WTC11 (cell line): Measurements from ENCODE around the gene SGTA. TPM values are rescaled to one million over a fixed set of nuclear protein-coding genes. Genes with fewer than 3 reads are reported as not detected.

ENCODE experiments used
- ATAC-seq: fragments of 200-7000 bp; cut with Tn5 transposase; 2 replicates; pipeline ENCODE4 v1.10.0; 2021; ENCODE audit warnings: mild to moderate bottlenecking, moderate library complexity
- CTCF ChIA-PET: fragments of 300-600 bp; sonication (Branson Sonifier 250); formaldehyde crosslinking; loops from one replicate; lab custom pipeline; 2021; ENCODE audit warnings: antibody characterized with exemption; lab: Charles Lee
- POLR2A ChIA-PET: fragments of 350-600 bp; sonication (Branson Sonifier 250); formaldehyde crosslinking; loops from one replicate; lab custom pipeline; 2021; ENCODE audit warnings: antibody characterized with exemption; lab: Charles Lee
- DNase-seq: peaks from one replicate; pipeline ENCODE4 v3.0.0; 2021; ENCODE audit warnings: low spot score
- H3K27ac Mint-ChIP-seq: 2 replicates; pipeline ENCODE4 v1.8.0; 2021; ENCODE audit warnings: mixed read lengths
- H3K27me3 Mint-ChIP-seq: 2 replicates; pipeline ENCODE4 v1.8.0; 2021; ENCODE audit warnings: low read depth, mild to moderate bottlenecking, moderate library complexity, mixed read lengths
- H3K36me3 Mint-ChIP-seq: 2 replicates; pipeline ENCODE4 v1.8.0; 2021; ENCODE audit warnings: mixed read lengths
- H3K4me1 Mint-ChIP-seq: 2 replicates; pipeline ENCODE4 v1.8.0; 2022; ENCODE audit warnings: mixed read lengths
- H3K4me3 Mint-ChIP-seq: 2 replicates; pipeline ENCODE4 v1.8.0; 2021; ENCODE audit warnings: mild to moderate bottlenecking, moderate library complexity, mixed read lengths
- H3K9me3 Mint-ChIP-seq: 2 replicates; pipeline ENCODE4 v1.8.0; 2021; ENCODE audit warnings: mixed read lengths
- CREB1 ChIP-seq: sonication (generic); formaldehyde crosslinking; IDR thresholded peaks from 2 replicates; pipeline ENCODE4 v1.8.0; 2023; ENCODE audit warnings: mild to moderate bottlenecking, missing genetic modification reagents
- FOXP1 ChIP-seq: sonication (generic); formaldehyde crosslinking; IDR thresholded peaks from 2 replicates; pipeline ENCODE4 v1.8.0; 2022; ENCODE audit warnings: missing genetic modification reagents, mild to moderate bottlenecking, moderate library complexity, borderline replicate concordance
- GTF2I ChIP-seq: fragments of 250-450 bp; sonication (Bioruptor Pico); conservative IDR thresholded peaks from 2 replicates; pipeline ENCODE4 v1.4.0; 2021; ENCODE audit warnings: mild to moderate bottlenecking
- HMGA2 ChIP-seq: fragments of 250-450 bp; sonication (Bioruptor Pico); IDR thresholded peaks from 2 replicates; pipeline ENCODE4 v1.4.0; 2021; ENCODE audit warnings: mild to moderate bottlenecking, moderate library complexity
- IRF2 ChIP-seq: sonication (generic); formaldehyde crosslinking; IDR thresholded peaks from 2 replicates; pipeline ENCODE4 v1.8.0; 2022; ENCODE audit warnings: low read depth, missing genetic modification reagents, borderline replicate concordance
- RELA ChIP-seq: sonication (generic); formaldehyde crosslinking; IDR thresholded peaks from 2 replicates; pipeline ENCODE4 v1.8.1; 2022; ENCODE audit warnings: missing genetic modification reagents, mild to moderate bottlenecking, borderline replicate concordance
- TP53 ChIP-seq: sonication (generic); formaldehyde crosslinking; IDR thresholded peaks from 2 replicates; pipeline ENCODE4 v1.8.1; 2023; ENCODE audit warnings: mild to moderate bottlenecking, missing genetic modification reagents
- ZNF263 ChIP-seq: sonication (generic); formaldehyde crosslinking; IDR thresholded peaks from 2 replicates; pipeline ENCODE4 v1.8.1; 2022; ENCODE audit warnings: low read depth, mild to moderate bottlenecking, moderate library complexity, missing genetic modification reagents
- total RNA-seq: library from RNA; stranded (reverse); gene quantifications from 3 replicates; pipeline ENCODE4 v1.2.3, GENCODE V29; 2021
- TF ChIP-seq, protein P1 (sequence below): sonication (generic); formaldehyde crosslinking; IDR thresholded peaks from 2 replicates; pipeline ENCODE4 v1.8.1; 2022; ENCODE audit warnings: missing genetic modification reagents, borderline replicate concordance
- TF ChIP-seq, protein P2 (sequence below): sonication (generic); formaldehyde crosslinking; IDR thresholded peaks from 2 replicates; pipeline ENCODE4 v1.8.1; 2023; ENCODE audit warnings: mild to moderate bottlenecking, moderate library complexity, missing genetic modification reagents
- TF ChIP-seq, protein P3 (sequence below): fragments of 250-450 bp; sonication (Bioruptor Pico); conservative IDR thresholded peaks from 2 replicates; pipeline ENCODE4 v1.9.0; 2021; ENCODE audit warnings: mild to moderate bottlenecking
- TF ChIP-seq, protein P4 (sequence below): fragments of 250-450 bp; sonication (Bioruptor Pico); IDR thresholded peaks from 2 replicates; pipeline ENCODE4 v1.9.0; 2021; ENCODE audit warnings: mild to moderate bottlenecking
- TF ChIP-seq, protein P5 (sequence below): sonication (generic); formaldehyde crosslinking; IDR thresholded peaks from 2 replicates; pipeline ENCODE4 v1.8.1; 2022; ENCODE audit warnings: mild to moderate bottlenecking, moderate library complexity, missing genetic modification reagents

SGTA gene
- total RNA-seq, 1 experiment from 2014 or later = 91.2 TPM

DNA sequence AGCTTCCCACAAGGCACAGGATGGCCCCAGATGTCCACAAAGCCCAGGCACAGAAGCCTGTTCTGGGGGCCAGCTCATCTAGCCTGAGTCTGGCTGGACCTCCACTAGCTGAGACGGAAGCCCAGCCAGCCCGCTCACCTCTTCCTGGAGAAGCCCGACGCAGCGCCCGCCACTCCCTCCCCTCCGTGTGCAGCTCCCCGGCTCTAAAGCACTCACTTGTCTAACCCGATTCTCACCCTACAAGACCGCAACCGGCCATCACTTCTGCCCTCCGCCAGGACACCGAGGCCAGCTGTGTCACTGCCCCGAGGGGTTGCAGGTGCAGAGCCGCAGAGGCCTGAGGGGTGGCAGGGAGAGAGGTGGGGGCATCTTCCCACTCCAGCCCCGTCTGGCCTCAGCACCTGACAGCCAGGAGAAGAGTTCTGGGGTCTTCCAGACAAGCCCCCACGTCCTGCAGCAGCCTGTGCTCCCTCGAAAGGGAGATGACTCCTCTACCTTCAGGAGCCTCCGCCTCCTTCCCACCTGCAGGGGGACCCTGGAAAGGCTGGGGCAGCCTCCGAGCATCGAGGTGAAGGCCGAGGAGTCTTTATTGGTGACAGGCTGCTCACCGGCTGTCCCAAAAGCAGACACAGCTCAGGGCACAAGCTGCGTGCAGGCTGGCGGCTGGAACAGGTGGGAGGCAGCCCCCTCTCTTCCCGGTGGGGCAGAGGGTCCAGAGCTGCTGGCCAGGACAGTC lies 56.0 kb downstream of the SGTA start:
- Mint-ChIP-seq H3K27ac (no peak overlapping the region), H3K36me3 (no peaks in the 10 kb centered on the region), H3K27me3 (peaks cover 5% of the 10 kb centered on the region; the same call in 1 of the 2 replicates), H3K4me1 (0 out of 2 replicates have a peak, but pooled peaks cover 3% of the 10 kb centered on the region), H3K4me3 (no peak overlapping the region; the same call in 1 of the 2 replicates), H3K9me3 (no peaks in the 10 kb centered on the region)
- CTCF ChIA-PET = interaction anchor here (0.6 to 2.6 kb wide), 9 partner anchors 22 to 845 kb away, joined by 3 to 10 read pairs (median 3); partner anchors contain the start of gene SGTA
- DNase-seq = peak; percentile 34
- POLR2A ChIA-PET = no interaction called here
- TF ChIP-seq IRF2 (no peak), FOXP1 (CRISPR knock-in tag) (no peak), HMGA2 (CRISPR knock-in tag) (no peak), RELA (CRISPR knock-in tag) (no peak), ZNF263 (CRISPR knock-in tag) (0 out of 2 replicates have a peak, but pooled peaks have one; percentile 28)
- TF ChIP-seq, protein P1, sequence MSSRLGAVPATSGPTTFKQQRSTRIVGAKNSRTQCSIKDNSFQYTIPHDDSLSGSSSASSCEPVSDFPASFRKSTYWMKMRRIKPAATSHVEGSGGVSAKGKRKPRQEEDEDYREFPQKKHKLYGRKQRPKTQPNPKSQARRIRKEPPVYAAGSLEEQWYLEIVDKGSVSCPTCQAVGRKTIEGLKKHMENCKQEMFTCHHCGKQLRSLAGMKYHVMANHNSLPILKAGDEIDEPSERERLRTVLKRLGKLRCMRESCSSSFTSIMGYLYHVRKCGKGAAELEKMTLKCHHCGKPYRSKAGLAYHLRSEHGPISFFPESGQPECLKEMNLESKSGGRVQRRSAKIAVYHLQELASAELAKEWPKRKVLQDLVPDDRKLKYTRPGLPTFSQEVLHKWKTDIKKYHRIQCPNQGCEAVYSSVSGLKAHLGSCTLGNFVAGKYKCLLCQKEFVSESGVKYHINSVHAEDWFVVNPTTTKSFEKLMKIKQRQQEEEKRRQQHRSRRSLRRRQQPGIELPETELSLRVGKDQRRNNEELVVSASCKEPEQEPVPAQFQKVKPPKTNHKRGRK (CRISPR knock-in tag) = no peak
- ATAC-seq = peak; percentile 42

DNA sequence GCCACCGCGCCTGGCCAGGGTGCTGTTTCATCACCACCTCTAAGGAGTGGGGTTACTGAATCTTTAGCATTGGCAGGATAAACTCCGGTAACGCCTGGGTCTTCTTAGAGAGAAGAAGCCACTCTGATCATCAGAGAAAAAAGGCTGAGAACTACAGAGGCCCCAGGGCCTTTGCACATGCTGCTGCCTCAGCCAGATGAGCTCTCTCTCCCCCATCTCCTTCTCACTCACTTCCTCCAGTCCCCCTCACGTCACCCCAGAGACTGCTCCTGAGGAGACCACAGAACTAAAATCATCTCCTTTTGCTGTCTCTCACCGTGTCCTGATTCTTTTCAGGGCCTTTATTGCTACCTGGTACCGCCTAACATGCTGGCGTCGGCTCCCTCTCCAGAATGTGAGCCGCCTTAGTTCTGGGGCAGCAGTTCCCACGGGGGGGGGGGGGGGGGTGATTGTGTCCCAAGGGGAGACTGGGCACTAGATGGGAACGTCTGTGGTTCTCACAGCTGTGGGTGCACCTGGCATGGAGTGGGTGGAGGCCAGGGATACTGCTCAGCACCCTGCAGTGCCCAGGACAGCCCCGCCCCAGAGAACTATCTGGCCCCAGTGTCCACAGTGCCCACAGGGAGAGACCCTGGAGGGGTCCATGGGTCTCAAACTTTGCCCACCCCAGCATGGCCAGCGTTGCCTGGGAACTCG lies 56.8 kb downstream of the SGTA start:
- H3K4me1 Mint-ChIP-seq = 0 out of 2 replicates have a peak, but pooled peaks cover 3% of the 10 kb centered on the region
- H3K36me3 Mint-ChIP-seq = no peaks in the 10 kb centered on the region
- no peak overlapping the region for H3K27ac Mint-ChIP-seq
- H3K27me3 Mint-ChIP-seq = peaks cover 5% of the 10 kb centered on the region; the same call in 1 of the 2 replicates
- TF ChIP-seq, protein P2, sequence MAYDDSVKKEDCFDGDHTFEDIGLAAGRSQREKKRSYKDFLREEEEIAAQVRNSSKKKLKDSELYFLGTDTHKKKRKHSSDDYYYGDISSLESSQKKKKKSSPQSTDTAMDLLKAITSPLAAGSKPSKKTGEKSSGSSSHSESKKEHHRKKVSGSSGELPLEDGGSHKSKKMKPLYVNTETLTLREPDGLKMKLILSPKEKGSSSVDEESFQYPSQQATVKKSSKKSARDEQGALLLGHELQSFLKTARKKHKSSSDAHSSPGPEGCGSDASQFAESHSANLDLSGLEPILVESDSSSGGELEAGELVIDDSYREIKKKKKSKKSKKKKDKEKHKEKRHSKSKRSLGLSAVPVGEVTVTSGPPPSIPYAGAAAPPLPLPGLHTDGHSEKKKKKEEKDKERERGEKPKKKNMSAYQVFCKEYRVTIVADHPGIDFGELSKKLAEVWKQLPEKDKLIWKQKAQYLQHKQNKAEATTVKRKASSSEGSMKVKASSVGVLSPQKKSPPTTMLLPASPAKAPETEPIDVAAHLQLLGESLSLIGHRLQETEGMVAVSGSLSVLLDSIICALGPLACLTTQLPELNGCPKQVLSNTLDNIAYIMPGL (CRISPR knock-in tag) = no peak
- TF ChIP-seq, protein P3, sequence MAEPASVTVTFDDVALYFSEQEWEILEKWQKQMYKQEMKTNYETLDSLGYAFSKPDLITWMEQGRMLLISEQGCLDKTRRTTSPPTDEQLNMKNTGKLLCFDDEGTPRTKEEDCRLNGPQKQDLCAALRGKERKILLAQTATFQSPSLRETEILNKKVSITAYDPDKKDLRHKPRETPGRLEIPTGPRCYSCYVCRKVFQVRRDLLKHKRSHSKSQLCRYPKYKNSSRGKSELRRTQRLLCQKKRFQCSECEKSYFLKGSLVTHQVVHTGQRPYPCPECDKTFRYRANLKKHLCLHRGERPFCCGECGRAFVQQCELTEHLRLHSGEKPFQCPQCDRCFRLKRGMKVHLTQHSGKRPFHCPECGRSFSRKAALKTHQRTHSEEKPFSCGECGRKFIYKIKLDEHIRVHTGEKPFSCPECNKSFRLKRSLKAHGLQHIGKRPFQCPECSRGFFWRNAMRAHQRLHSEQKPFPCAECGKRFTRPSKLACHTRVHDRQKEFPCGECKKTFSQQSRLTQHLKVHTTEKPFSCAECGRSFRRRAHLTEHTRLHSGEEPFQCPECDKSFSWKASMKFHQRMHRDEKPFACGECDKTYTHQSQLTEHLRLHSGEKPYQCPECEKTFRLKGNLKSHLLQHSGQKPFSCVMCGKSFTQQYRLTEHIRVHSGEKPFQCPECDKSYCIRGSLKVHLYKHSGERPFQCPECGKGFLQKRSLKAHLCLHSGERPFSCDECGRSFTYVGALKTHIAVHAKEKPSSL (CRISPR knock-in tag) = no peak
- TF ChIP-seq CREB1 (no peak), GTF2I (CRISPR knock-in tag) (no peak), TP53 (CRISPR knock-in tag) (no peak)
- TF ChIP-seq, protein P4, sequence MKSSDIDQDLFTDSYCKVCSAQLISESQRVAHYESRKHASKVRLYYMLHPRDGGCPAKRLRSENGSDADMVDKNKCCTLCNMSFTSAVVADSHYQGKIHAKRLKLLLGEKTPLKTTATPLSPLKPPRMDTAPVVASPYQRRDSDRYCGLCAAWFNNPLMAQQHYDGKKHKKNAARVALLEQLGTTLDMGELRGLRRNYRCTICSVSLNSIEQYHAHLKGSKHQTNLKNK = no peak
- TF ChIP-seq, protein P5, sequence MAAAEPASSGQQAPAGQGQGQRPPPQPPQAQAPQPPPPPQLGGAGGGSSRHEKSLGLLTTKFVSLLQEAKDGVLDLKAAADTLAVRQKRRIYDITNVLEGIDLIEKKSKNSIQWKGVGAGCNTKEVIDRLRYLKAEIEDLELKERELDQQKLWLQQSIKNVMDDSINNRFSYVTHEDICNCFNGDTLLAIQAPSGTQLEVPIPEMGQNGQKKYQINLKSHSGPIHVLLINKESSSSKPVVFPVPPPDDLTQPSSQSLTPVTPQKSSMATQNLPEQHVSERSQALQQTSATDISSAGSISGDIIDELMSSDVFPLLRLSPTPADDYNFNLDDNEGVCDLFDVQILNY = no peak
- ChIA-PET CTCF (interaction anchor here (1.1 to 2.6 kb wide), 5 partner anchors 23 to 106 kb away, joined by 3 to 10 read pairs (median 6); partner anchors contain the start of gene SGTA), POLR2A (no interaction called here)
- H3K4me3 Mint-ChIP-seq = no peak overlapping the region
- H3K9me3 Mint-ChIP-seq = no peaks in the 10 kb centered on the region
- ATAC-seq (no peak), DNase-seq (no peak)
